Femur (tissue), 1 donor: Measurements from ENCODE around the gene GRIN1.
"Not testable (repeated sequence)": the region's sequence is repeated elsewhere in the genome, so short reads cannot be mapped to it uniquely, and the experiment has no call there.

Source experiments
- DNase-seq: peaks from one replicate; pipeline ENCODE4 v3.0.0-alpha.2; 2017

Gene GRIN1

DNA sequence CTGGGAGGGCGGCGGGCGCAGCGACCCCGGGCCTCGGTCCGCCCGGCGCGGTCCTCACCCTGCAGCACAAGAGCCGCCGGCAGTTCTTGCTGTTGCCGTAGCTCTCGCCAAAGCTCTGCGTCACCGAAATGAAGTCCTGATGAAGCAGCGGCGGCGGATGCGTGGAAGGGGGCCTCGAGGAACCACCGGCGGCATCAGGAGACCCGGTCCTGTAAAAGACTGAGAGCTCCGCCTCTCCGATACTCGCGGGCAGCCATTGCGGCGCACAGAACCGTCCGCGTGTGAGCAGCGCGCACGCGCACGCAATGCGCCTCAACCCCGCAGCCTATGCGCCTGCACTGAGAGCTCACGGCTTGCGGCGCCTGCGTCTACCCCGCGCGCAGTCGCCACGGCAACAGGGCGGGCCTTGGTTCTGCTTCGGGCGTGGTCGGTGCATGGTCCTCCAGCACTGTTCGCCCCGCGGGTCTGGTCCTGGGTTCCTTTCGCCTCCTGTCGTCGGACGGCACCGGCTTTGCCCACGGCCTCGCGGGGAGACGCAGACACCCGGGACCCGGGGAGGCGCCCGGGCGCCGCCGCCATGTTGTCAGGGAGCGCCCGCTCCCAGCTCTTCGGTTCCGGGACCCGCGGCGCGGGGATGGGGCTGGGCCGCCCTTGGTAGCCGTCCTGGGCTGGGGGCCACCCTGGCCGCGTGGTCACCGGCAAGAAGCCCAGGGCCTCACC, 9.3 kb upstream of the GRIN1 start:
- DNase-seq = peak; percentile 92

DNA sequence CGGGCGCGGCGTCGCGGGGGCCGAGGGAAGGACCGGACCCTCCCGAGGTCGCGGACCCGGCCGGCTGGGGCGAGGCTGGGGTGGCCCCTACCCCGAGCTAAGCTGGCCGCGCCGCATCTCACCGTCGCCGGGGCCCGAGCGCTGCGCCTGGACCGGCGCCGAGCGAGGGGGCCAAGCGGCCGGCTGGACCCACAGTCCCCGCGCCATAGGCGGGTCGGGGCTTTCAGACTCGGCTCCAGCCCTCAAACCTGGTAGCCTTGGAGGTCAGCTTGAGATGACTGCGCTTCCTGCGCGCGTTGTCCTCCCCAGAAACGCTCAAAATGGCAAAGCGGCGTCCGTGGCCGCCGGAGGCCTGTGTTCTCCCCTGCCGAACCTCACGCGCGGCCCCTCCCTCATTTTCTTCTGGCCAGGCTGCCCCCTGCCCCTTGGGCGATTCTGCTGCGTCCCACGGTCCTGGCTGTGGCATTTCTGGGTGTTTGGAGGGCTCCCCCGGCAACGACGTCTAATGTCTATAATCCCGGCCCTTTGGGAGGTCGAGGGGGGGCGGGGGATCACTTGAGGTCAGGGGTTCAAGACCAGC, 8.7 kb upstream of the GRIN1 start:
- no peak for DNase-seq

DNA sequence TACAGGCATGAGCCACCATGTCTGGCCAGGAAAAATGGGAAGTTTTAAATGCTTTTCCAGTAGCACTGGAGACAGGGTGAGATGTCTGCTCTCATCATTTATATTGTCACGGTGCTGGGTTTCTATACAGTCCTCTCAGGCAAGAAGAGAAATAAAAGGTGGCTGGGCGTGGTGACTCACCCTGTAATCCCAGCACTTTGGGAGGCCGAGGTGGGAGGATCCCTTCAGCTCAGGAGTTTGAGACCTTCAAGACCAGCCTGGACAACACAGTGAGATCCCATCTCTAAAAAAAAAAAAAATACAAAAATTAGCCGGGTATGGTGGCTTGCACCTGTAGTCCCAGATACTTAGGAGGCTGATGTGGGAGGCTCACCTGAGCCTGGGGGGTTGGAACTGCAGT, 4.8 kb upstream of the GRIN1 start:
- no peak for DNase-seq

DNA sequence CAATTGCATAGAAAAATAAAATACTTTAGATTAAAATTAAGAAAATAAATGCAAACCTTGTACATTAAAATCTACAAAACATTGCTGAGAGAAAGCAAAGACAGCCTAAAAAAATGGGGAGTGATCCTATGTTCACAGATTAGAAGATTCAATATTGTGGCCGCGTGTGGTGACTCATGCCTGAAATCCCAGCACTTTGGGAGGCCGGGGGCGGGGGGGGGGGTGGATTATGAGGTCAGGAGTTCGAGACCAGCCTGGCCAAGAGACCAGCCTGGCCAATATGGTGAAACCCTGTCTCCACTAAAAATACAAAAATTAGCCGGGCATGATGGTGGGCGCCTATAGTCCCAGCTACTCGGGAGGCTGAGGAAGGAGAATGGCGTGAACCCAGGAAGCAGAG, 3.8 kb upstream of the GRIN1 start:
- DNase-seq = not testable (repeated sequence)

DNA sequence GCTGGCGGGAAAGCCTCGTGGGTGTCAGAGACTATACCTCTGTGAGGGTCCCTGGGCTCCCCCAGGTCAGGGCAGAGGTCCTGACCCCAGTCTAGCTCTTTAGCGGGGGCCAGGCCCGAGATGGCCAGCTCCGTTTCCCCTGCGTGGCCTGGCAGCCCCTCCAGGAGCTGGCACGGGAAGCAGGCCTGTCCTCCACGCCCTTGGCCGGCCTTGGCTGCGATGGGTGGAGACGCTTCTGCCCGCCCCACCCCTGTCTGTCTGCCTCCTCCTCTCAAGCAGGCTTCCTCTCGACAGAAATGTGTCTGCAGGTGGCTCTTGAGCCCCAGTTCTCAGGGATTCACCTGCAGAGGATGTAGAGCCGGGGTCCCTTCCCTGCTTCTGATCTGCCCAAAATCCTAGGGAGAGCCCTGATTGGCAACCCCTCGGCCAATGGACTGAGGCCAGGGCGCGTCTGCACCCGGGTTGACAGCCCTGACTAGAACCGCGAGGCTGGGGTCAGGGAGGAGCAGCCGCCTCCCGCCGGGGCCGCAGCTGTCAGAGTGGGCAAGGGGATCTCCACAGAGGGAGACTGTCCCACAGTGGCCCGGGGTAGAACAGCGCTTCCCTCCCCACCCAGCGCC, 2.6 kb upstream of the GRIN1 start:
- DNase-seq = no peak

DNA sequence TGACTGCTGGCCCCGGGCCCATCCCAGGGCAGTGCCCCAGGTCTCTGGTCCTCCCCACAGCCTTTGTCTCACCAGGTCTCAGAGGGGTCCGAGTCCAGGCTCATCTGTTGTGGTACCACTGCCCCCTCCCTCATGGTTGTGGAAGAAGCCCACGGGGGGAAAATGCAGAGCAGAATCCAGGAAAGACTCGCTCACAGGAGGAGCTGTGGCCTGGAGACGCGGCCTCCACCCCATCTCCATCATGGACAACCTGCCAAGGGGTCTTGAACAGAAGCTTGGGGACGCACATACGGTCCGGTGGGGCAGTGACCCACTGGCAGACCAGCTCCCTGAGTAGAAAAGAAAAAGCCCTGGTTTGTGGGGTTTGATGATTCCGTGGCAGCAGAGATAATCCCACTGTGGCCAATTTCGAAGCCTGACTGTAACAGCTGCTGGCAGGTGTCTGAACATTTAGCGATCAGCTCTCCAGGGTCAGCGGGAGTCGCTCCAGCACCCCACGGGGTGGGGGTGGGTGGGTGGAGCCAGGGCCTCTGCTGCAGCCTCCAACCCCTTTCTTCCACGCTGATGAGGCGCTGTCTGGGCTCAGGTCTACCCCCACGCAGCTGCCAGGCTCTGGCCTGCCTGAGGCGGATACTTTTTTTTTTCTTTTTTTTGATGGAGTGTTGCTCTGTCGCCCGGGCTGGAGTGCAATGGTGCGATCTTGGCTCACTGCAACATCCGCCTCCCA, 1.9 kb upstream of the GRIN1 start:
- no peak for DNase-seq

DNA sequence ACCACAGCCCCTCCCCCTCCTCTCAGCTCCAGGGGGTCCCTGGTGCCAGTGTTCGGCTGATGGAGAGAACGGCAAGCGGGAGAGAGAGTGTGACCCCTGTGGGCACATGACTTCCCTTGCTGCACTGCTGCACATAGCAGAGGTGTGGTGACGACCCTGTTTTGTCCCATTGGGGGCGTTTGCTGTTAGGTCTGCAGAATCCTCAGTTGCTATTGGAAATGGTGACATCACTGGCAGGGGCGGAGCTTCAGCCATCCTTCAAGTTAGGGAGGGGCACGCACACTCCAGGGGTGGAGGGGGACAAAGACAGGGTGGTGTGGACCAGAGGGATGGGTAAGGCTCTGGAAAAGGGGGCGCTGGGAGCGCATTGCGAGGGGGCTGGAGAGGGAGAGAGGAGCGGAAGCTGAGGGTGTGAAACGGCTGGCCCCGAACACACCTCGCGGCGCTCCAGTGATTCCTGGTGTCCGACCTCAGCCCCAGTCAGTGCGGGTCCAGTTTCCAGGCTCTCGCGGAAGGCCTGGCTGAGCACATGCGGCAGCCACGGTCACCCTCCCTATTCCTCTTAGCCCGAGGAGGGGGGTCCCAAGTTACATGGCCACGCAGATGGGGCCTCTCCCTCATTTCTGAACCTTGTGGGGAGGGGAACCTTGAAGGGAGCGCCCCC, 764 bp upstream of the GRIN1 start:
- DNase-seq = no peak

DNA sequence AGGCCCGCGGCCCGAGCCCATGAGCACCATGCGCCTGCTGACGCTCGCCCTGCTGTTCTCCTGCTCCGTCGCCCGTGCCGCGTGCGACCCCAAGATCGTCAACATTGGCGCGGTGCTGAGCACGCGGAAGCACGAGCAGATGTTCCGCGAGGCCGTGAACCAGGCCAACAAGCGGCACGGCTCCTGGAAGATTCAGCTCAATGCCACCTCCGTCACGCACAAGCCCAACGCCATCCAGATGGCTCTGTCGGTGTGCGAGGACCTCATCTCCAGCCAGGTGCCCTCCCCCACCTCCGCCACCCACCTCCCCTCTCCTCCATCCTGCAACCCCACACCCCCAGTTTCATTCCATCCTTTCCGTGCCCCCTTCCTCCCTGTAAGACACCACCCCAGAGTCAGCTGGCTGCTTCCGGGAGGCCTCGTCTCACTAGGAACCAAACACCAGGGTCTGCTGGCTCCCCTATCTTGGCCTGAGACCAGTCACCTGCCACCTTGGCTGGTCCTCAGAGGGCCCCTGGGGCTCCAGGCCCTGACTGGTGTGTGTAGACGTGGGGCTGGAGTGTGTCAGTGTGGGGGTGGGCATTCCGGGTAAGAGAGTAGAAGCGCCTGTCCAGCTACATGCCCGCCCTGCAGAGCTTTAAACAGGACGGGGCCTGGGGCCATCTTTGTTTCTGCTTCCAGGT, 655 bp downstream of the GRIN1 start:
- no peak for DNase-seq

DNA sequence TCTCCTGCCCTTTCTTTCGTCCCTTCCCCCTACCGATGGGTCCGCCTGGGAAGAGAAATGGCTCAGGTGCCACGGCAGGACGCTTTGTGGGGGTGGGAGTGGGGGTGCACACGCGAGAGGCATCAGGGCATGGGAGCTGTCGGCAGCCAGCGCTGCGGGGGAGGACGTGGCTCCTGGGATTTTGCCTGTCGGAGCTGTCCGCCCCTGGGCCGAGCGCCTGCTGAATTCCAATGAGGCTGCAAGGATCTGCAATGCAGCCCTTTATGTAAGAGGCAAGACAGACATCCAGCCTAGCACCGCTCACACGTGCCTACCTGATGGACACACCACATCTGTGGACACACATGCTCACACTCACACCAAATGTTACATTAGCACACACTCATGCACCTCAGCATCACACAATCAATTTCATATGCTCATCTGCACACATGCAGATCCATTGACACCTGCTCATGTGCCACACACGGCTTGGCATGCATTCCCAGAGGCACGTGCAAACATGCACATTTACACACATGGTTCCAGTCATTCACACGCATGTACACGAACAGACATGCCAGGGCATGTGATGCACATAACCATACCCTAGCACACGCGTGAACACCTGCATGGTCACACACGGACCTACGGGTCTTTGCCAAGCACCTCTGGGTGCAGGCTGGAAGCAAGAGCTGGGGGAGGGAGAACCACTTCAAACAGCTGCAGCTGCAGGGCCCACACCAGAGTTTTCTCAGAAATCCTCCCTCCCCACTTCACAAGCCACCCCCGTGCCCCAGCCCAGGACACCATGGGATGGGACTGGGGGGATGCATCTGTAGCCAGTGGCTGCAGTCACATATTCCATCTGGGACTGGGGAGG, 1.4 kb downstream of the GRIN1 start:
- DNase-seq = no peak

DNA sequence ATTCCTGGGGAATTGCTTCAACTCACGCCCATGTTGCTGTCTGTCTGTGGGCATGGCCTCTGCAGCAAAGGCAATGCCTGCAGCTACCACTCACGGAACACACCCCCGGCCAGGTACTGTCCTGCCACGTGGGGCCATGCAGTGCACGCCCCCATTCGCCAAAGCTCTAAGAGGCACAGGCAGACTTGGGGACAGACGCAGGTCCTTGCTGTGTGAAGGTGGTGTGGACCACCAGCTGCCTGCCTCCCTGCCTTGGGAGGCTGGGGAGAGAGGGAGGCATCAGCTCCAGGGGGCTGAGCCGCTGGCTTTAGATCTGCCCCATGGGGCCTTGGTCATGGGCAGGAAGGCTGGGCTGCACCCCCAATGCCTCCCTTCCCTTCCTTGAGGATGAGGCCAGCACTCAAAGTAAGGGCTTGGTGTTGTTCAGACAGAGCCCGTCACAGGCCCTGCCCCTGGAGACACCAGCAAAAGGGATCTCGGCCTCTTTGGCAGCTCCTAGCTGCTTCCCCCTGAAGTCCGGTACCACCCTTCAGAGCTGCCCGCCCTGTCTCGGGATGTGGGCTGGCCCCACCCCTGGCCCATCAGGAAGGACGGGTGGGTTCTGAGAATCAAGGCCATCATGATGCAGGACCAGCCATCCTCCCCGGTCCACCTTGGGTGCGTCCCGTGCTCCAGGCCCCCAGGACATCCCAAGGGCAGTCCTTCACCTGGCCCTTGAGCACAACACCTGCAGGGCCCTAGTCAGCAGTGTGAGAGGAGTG, 2.3 kb downstream of the GRIN1 start:
- DNase-seq = no peak

DNA sequence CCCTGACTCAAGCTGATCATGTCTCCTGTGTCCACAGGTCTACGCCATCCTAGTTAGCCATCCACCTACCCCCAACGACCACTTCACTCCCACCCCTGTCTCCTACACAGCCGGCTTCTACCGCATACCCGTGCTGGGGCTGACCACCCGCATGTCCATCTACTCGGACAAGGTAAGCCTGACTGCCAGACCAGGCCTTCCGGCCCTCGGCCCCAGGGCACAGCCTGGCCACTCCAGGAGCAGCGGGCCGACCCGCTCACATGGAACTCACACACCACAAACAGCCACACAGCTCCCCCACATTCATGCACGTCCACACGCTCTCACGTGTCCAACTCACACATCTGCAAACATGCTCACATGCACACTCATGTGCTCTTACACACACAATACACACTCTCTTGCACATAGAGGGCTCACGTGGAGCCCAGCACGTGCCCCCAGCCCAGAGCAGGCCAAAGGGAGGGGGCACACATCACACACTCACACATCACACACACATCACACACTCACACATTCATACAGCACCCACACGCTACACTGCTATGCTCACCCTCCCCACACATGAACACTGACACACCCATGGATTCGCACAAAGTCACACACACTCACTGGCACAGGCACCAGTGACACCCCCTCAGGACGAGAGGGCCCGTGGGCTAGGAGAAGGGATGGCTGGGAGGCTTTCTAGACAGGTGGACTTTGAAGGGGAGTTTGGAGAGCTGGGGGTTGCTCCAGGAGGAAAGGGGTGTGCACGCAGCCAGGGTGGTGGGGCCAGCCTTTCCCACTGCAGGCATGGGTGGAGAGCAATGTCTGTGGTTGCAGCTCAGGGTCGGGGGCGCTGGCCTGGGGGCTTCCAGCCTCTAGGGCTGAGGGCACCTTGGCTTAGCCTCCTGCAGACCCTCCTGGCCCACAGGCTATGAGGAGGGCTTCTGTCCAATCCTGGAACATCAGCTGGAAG, 3.3 kb downstream of the GRIN1 start:
- no peak for DNase-seq

DNA sequence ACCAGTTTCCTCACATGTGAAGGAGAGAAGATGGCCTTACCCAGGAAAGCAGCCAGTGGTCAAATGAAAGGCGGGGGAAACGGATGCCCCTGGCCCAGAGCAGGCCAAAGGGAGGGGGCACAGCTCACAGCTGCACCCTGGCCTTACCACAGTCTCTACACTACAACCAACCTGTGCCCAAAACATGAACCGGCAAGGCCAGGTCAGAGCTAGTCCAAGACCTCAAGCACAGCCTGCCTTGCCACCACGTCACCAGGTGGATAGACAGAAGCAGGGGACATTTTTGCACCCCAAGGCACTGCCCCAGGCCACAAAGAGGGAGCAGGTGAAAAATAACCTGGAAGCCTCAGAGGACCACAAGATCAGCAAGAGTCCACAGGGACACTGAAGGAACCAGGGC, 4.5 kb downstream of the GRIN1 start:
- DNase-seq = no peak

DNA sequence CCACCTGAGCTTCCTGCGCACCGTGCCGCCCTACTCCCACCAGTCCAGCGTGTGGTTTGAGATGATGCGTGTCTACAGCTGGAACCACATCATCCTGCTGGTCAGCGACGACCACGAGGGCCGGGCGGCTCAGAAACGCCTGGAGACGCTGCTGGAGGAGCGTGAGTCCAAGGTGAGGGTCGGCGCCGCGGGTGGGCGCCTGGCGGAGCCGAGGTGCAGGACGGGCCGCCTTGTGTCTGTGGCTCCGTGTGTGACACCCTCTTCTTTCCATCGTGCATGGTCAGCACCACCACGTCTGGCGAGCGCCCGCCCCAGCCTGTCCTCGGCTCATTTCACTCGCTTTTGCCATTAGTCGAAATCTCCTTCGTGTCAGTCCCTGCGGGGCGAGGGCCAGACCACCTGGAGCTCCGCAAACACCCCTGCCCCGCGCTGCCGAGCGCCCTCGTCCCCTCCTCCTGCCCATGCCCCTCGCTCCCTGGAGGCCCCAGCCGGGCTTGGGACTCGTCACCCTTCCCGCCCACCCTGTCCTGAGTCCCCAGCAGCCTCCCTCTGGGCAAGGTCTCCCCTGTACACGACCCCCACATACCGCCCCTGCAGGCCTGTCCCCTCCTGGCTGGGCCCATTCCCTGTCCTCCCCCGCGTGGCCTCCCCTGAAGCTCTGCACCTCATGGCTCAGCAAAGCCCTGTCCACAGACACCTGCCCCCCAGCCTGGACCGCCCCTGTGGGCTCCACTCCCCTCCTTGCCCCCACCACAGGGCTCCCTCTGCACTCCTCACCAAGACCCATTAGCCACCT, 7.0 kb downstream of the GRIN1 start:
- DNase-seq = no peak

DNA sequence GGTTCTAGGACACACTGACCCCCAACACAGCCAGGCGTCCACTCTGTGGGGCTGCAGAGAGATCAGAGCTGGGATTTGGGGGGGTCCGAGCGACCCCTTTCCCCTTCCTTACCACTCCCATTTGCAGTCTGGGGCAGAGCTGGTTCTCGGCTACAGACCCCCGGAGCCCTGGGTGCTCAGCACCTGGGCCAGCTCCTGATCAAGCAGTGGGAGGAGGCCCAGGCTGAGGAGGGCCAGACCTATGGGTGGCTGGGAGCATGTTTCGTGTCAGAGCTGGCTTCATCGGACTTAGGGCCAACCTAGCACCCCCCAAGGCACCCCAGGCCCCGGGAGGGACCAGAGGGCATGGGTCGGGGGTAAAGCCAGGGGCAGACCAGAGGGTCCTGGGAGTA, 7.6 kb downstream of the GRIN1 start:
- no peak for DNase-seq

DNA sequence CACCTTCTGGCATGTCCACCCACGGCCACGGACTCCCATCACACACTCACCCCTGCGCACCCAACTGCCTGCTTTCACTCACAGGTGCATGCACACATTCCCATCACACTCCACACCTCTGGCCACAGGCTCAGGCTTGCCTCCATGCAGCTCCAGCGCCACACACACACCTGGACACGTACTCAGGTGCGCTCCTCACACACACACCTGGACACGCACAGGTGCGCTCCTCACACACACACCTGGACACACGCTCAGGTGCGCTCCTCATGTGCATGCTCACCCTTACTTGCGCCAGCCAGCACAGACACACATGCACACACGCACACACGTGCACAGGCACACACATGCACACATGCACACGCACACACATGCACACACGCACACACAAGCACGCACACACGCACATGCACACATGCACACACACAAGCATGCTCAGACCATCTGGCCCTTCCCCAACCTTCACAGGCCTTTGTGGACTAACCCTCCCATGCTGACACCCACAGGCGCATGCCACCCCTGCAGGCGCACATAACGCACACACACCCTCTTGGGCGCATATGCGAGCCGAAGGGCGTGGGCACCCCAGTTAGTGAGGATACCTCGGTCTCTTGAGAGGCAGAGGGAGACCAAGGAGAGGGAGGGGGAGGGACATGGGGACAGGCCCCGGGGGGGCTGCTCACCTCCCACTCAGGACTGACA, 8.3 kb downstream of the GRIN1 start:
- no peak for DNase-seq

DNA sequence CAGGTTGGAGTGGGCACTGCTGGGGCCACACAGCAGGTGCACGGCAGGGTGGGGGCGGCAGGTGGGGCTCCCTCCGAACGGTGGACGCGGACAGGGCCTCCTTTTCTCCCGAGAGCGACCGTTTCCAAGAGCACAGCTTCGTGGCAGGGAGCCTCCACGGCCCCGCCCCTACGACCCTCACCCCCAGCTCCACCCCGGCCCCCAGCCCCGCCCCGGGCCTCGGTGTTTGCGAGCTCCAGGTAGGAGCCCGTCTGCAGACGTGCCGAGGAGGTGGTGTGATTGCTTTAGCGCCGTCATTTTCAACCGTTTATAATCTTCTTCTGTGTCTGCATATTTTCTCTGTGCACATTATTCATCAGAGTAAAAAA, 8.8 kb downstream of the GRIN1 start:
- no peak for DNase-seq

DNA sequence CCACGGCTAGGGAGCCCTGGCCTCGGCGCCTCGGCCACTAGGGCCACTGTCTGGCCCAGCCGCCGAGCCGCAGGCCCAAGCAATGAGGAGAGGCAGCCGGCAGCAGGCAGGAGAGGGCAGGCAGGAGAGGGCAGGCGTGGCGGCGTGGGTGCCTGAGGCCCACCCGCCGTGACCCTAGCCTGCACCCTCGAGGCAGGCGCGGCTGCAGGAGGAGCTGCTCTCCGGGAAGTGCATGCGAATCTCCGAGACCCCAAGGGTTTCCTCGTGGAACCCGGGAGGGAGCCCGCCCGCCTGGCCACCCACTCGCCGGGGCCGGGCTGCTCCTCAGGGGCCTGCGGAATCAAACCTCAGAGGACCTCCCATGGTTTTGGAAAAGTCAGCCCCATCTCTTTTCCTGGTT, 9.3 kb downstream of the GRIN1 start:
- DNase-seq = no peak

DNA sequence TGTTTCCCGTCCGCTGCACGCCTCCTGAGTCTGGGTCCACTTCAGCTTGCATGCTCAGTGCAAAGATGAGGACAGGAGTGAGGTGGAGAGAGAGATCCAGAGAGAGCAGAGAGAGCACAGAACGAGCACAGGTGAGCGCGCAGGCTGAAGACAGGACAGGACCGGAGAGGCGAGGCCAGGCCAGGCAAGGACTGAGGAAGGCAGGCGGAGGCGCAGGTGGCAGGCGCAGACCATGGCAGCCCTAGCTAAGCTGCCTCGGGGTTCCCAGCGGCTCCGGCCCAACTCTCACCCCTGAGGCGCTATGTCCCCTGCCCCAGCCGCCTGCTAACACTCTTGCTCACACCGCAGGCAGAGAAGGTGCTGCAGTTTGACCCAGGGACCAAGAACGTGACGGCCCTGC, 9.7 kb downstream of the GRIN1 start:
- no peak for DNase-seq
